GM10248 (cell line): ENCODE data around the gene XRCC4.

Experiments used
- CTCF ChIA-PET: fragments of 300-600 bp; sonication (Branson Sonifier 250); formaldehyde crosslinking; extraction: SDS; loops from one replicate; lab custom pipeline; 2021; ENCODE audit warnings: antibody characterized with exemption; lab: Yijun Ruan, JAX
- POLR2A ChIA-PET: fragments of 350-650 bp; sonication (Branson Sonifier 250); formaldehyde crosslinking; extraction: SDS; loops from one replicate; lab custom pipeline; 2020; ENCODE audit warnings: antibody characterized with exemption; lab: Yijun Ruan, JAX
- DNase-seq: peaks from one replicate; pipeline ENCODE4 v3.0.0; 2012; ENCODE audit errors: extremely low spot score
- CTCF ChIP-seq: IDR thresholded peaks from 2 replicates; pipeline ENCODE4 v1.5.1; 2012; ENCODE audit warnings: mild to moderate bottlenecking, low read depth; ENCODE audit errors: extremely low read depth, missing control alignments, control extremely low read depth

The XRCC4 gene

GRCh38 chr5:83363886-83364275 is 286.5 kb downstream of the XRCC4 start:
- POLR2A ChIA-PET: no interaction called here
- TF ChIP-seq CTCF: no peak
- CTCF ChIA-PET: no interaction called here
- no peak for DNase-seq

- POLR2A ChIA-PET: no interaction called here
- DNase-seq: peak; percentile 8
- CTCF ChIA-PET: no interaction called here
- TF ChIP-seq CTCF: no peak
Observed at GRCh38 chr5:83364312-83365299, 287.3 kb downstream of the XRCC4 start.

GRCh38 chr5:83368319-83368718 is 291.0 kb downstream of the XRCC4 start:
- POLR2A ChIA-PET: no interaction called here
- no peak for TF ChIP-seq CTCF
- CTCF ChIA-PET: interaction anchor here (0.6 to 1.7 kb wide), 4 partner anchors 11 to 19 kb away, joined by 3 to 5 read pairs (median 4); no protein-coding TSS in a partner anchor
- no peak for DNase-seq

GRCh38 chr5:83368835-83369234 is 291.5 kb downstream of the XRCC4 start:
- no peak for TF ChIP-seq CTCF
- DNase-seq: no peak
- CTCF ChIA-PET: interaction anchor here (1.0 kb wide), 1 partner anchor 11 kb away, joined by 3 read pairs; no protein-coding TSS in a partner anchor
- POLR2A ChIA-PET: no interaction called here

- no peak for DNase-seq
- POLR2A ChIA-PET: no interaction called here
- CTCF ChIA-PET: no interaction called here
- TF ChIP-seq CTCF: no peak
Observed at GRCh38 chr5:83370957-83371356, 293.6 kb downstream of the XRCC4 start.

GRCh38 chr5:83371726-83372125 is 294.4 kb downstream of the XRCC4 start:
- TF ChIP-seq CTCF: no peak
- ChIA-PET POLR2A (no interaction called here), CTCF (no interaction called here)
- no peak for DNase-seq
